SK-N-MC (cell line): ENCODE results near the gene PLA2G4B.

ENCODE experiments used
- FOXP2 ChIP-seq: optimal IDR thresholded peaks from 2 replicates; pipeline ENCODE3; 2011; ENCODE audit warnings: mild to moderate bottlenecking, moderate library complexity; ENCODE audit not compliant: insufficient read depth; ENCODE audit errors: extremely low read length, control extremely low read depth
- POLR2AphosphoS5 ChIP-seq: IDR thresholded peaks from 2 replicates; pipeline ENCODE4 v1.6.1; 2012; ENCODE audit warnings: mild to moderate bottlenecking, low read depth, low read length, borderline replicate concordance

- TF ChIP-seq FOXP2 (no peak), POLR2AphosphoS5 (no peak)
Measured at GRCh38 chr15:41806291-41807181, 32.1 kb upstream of the PLA2G4B start.
